OCI-LY3 (cell line): ENCODE results near the gene CRIM1.

Source experiments
- H2AFZ ChIP-seq: fragments of 200-600, 300-600 bp; shearing (Covaris generic); 2 replicates; pipeline ENCODE4 v1.6.0; 2014; ENCODE audit warnings: antibody characterized with exemption, low read depth, low read length
- H3K27ac ChIP-seq: fragments of 200-600, 300-600 bp; sonication (generic); 2 replicates; pipeline ENCODE4 v1.5.1; 2014; ENCODE audit warnings: mild to moderate bottlenecking, low read length, moderate library complexity, mixed read lengths
- H3K27me3 ChIP-seq: fragments of 200-600, 300-600 bp; sonication (generic); 2 replicates; pipeline ENCODE4 v1.6.1; 2014; ENCODE audit warnings: low read depth, low read length, mixed read lengths
- H3K36me3 ChIP-seq: fragments of 200-600, 300-600 bp; sonication (generic); replicated peaks from 2 replicates; pipeline ENCODE3; 2014; ENCODE audit warnings: low read depth, low read length, mixed read lengths
- H3K4me1 ChIP-seq: fragments of 300-600, 200-600 bp; sonication (generic); 2 replicates; pipeline ENCODE4 v1.6.1; 2014; ENCODE audit warnings: low read length, mixed read lengths
- H3K4me2 ChIP-seq: fragments of 200-600, 300-600 bp; sonication (generic); 2 replicates; pipeline ENCODE4 v1.6.1; 2014; ENCODE audit warnings: low read length, mixed read lengths
- H3K4me3 ChIP-seq: fragments of 300-600, 200-600 bp; sonication (generic); 2 replicates; pipeline ENCODE4 v1.5.1; 2014; ENCODE audit warnings: antibody characterized with exemption, mild to moderate bottlenecking, low read length, moderate library complexity
- H3K79me2 ChIP-seq: fragments of 300-600, 200-600 bp; shearing (Covaris generic); 2 replicates; pipeline ENCODE4 v1.6.1; 2014; ENCODE audit warnings: mild to moderate bottlenecking, low read length, mixed read lengths
- H3K9ac ChIP-seq: fragments of 300-600, 200-600 bp; shearing (Covaris generic); 2 replicates; pipeline ENCODE4 v1.6.0; 2014; ENCODE audit warnings: mild to moderate bottlenecking, low read length, moderate library complexity
- H3K9me3 ChIP-seq: fragments of 200-600, 300-600 bp; shearing (Covaris generic); 2 replicates; pipeline ENCODE4 v1.6.1; 2014; ENCODE audit warnings: low read length, mixed read lengths; ENCODE audit not compliant: insufficient read depth
- H4K20me1 ChIP-seq: fragments of 200-600, 300-600 bp; sonication (generic); 2 replicates; pipeline ENCODE4 v1.6.1; 2016; ENCODE audit warnings: low read length, mixed read lengths; ENCODE audit not compliant: insufficient read depth
- CTCF ChIP-seq: fragments of 200-600, 300-600 bp; sonication (generic); IDR thresholded peaks from 2 replicates; pipeline ENCODE4 v1.5.1; 2014; ENCODE audit warnings: antibody characterized with exemption, low read length, low read depth
- EZH2phosphoT487 ChIP-seq: fragments of 200-600 bp; shearing (Covaris generic); IDR thresholded peaks from 2 replicates; pipeline ENCODE4 v1.6.1; 2018; ENCODE audit warnings: antibody characterized with exemption, mixed run types, low read depth

Gene CRIM1

GRCh38 chr2:36515538-36515937 lies 160.0 kb downstream of the CRIM1 start:
- no peak overlapping the region for H3K27ac ChIP-seq
- H2AFZ ChIP-seq: no peak overlapping the region
- H3K4me2 ChIP-seq: no peak overlapping the region
- no peaks in the 10 kb centered on the region for H3K36me3 ChIP-seq
- no peaks in the 10 kb centered on the region for H3K9me3 ChIP-seq
- H3K27me3 ChIP-seq: peaks cover 15% of the 10 kb centered on the region; the same call in 1 of the 2 replicates
- H3K9ac ChIP-seq: no peak overlapping the region
- no peaks in the 10 kb centered on the region for H4K20me1 ChIP-seq
- peaks cover 36% of the 10 kb centered on the region for H3K4me1 ChIP-seq
- no peaks in the 10 kb centered on the region for H3K79me2 ChIP-seq
- no peak for TF ChIP-seq EZH2phosphoT487
- TF ChIP-seq CTCF: no peak
- H3K4me3 ChIP-seq: no peak overlapping the region

- no peak for TF ChIP-seq EZH2phosphoT487
- no peak for TF ChIP-seq CTCF
- H3K27ac ChIP-seq: no peak overlapping the region
- H3K4me3 ChIP-seq: no peak overlapping the region
- H3K9ac ChIP-seq: no peak overlapping the region
- no peaks in the 10 kb centered on the region for H3K36me3 ChIP-seq
- H3K27me3 ChIP-seq: peaks cover 15% of the 10 kb centered on the region; the same call in 1 of the 2 replicates
- no peak overlapping the region for H3K4me2 ChIP-seq
- H3K4me1 ChIP-seq: peaks cover 36% of the 10 kb centered on the region
- no peak overlapping the region for H2AFZ ChIP-seq
- H4K20me1 ChIP-seq: no peaks in the 10 kb centered on the region
- H3K79me2 ChIP-seq: no peaks in the 10 kb centered on the region
- no peaks in the 10 kb centered on the region for H3K9me3 ChIP-seq
These were observed 160.7 kb downstream of the CRIM1 start for GRCh38 chr2:36516136-36516870.

- Histone ChIP-seq H3K36me3 (no peaks in the 10 kb centered on the region), H3K27me3 (peaks cover 10% of the 10 kb centered on the region; the same call in 1 of the 2 replicates), H3K4me1 (no peaks in the 10 kb centered on the region), H3K27ac (no peak overlapping the region), H3K4me3 (no peak overlapping the region), H3K79me2 (no peaks in the 10 kb centered on the region), H4K20me1 (no peaks in the 10 kb centered on the region), H3K4me2 (no peak overlapping the region), H3K9me3 (no peaks in the 10 kb centered on the region), H3K9ac (no peak overlapping the region), H2AFZ (no peak overlapping the region)
- TF ChIP-seq CTCF: no peak
- TF ChIP-seq EZH2phosphoT487: no peak
These were observed 164.9 kb downstream of the CRIM1 start for GRCh38 chr2:36520431-36520830.

- no peaks in the 10 kb centered on the region for H3K9me3 ChIP-seq
- no peak overlapping the region for H3K4me2 ChIP-seq
- H3K27ac ChIP-seq: no peak overlapping the region
- TF ChIP-seq CTCF (no peak), EZH2phosphoT487 (no peak)
- no peaks in the 10 kb centered on the region for H4K20me1 ChIP-seq
- H3K4me1 ChIP-seq: no peaks in the 10 kb centered on the region
- no peaks in the 10 kb centered on the region for H3K36me3 ChIP-seq
- H3K27me3 ChIP-seq: no peaks in the 10 kb centered on the region
- no peaks in the 10 kb centered on the region for H3K79me2 ChIP-seq
- no peak overlapping the region for H3K4me3 ChIP-seq
- no peak overlapping the region for H2AFZ ChIP-seq
- no peak overlapping the region for H3K9ac ChIP-seq
These were observed 167.6 kb downstream of the CRIM1 start for GRCh38 chr2:36523153-36523552.
